Common myeloid progenitor, CD34-positive (primary cell): ENCODE data around the gene OR2AP1.

Experiments
- CTCF ChIA-PET: fragments of 350-600 bp; sonication (Branson Sonifier 250); formaldehyde crosslinking; loops from one replicate; lab custom pipeline; 2021; ENCODE audit warnings: antibody characterized with exemption; lab: Charles Lee
- POLR2A ChIA-PET: fragments of 350-600 bp; sonication (Branson Sonifier 250); formaldehyde crosslinking; loops from one replicate; lab custom pipeline; 2021; ENCODE audit warnings: antibody characterized with exemption; lab: Charles Lee
- DNase-seq, 3 donors: peaks; one replicate each; pipeline versions ENCODE4 v3.0.0 to v3.0.0-alpha.2; 2013
- H3K27ac ChIP-seq, 2 experiments: 1 replicate in 1 of 2; 2 replicates in 1 of 2; pipeline ENCODE4 v1.7.0; 2013; ENCODE audit warnings: inconsistent platforms in 2 of 2, low read length in 2 of 2, mild to moderate bottlenecking in 2 of 2, low read depth in 1 of 2, moderate library complexity in 1 of 2; ENCODE audit not compliant: severe bottlenecking in 2 of 2, insufficient read depth in 1 of 2, poor library complexity in 1 of 2
- H3K27me3 ChIP-seq, 5 experiments: replicated peaks in 2 of 5; 1 replicate in 3 of 5; 2 replicates in 2 of 5; pipeline versions ENCODE4 v1.6.1 to v1.7.0; 2013; ENCODE audit warnings: low read length in 4 of 5, mild to moderate bottlenecking in 2 of 5, moderate library complexity in 2 of 5, inconsistent platforms in 1 of 5; ENCODE audit not compliant: insufficient read depth in 5 of 5, control insufficient read depth in 4 of 5
- H3K36me3 ChIP-seq, 4 experiments: 1 replicate in 2 of 4; 2 replicates in 2 of 4; pipeline versions ENCODE4 v1.6.1 to v1.7.0; 2013; ENCODE audit warnings: low read length in 3 of 4, control low read depth in 1 of 4, mild to moderate bottlenecking in 1 of 4; ENCODE audit not compliant: control insufficient read depth in 4 of 4, insufficient read depth in 4 of 4
- H3K4me1 ChIP-seq, 4 experiments: 1 replicate in 3 of 4; 2 replicates in 1 of 4; pipeline versions ENCODE4 v1.6.1 to v1.7.1; 2013; ENCODE audit warnings: low read length in 3 of 4, mild to moderate bottlenecking in 3 of 4, control low read depth in 1 of 4, inconsistent platforms in 1 of 4, moderate library complexity in 1 of 4; ENCODE audit not compliant: control insufficient read depth in 4 of 4, insufficient read depth in 4 of 4; ENCODE audit errors: control extremely low read depth in 1 of 4
- H3K4me3 ChIP-seq, 7 experiments: 1 replicate in 4 of 7; 2 replicates in 3 of 7; pipeline versions ENCODE4 v1.5.1 to v1.7.0; 2013; ENCODE audit warnings: mild to moderate bottlenecking in 7 of 7, low read length in 6 of 7, moderate library complexity in 6 of 7, inconsistent platforms in 2 of 7, low read depth in 2 of 7, control low read depth in 1 of 7; ENCODE audit not compliant: insufficient read depth in 4 of 7, control insufficient read depth in 1 of 7; ENCODE audit errors: extremely low read depth in 1 of 7
- H3K9me3 ChIP-seq, 5 experiments: 1 replicate in 4 of 5; 2 replicates in 1 of 5; pipeline versions ENCODE4 v1.6.1 to v1.7.1; 2013; ENCODE audit warnings: low read length in 4 of 5, mild to moderate bottlenecking in 2 of 5, inconsistent platforms in 1 of 5, low read depth in 1 of 5, moderate library complexity in 1 of 5; ENCODE audit not compliant: control insufficient read depth in 4 of 5, insufficient read depth in 2 of 5; ENCODE audit errors: control extremely low read depth in 1 of 5
- WGBS: methylation state at CpG from one replicate; pipeline ENCODE4 v1.1.5; 2013; ENCODE audit not compliant: insufficient coverage; 5-methylcytosine and 5-hydroxymethylcytosine counted together

The OR2AP1 gene

GRCh38 chr12:55619354-55620138 is 47.3 kb downstream of the OR2AP1 start:
- no peaks in the 10 kb centered on the region for H3K36me3 ChIP-seq
- CTCF ChIA-PET: interaction anchor here (0.6 to 3.1 kb wide), 7 partner anchors 11 to 432 kb away, joined by 3 to 31 read pairs (median 5); no protein-coding TSS in a partner anchor
- 0% methylated on average over 3 of the region's 6 CpGs for WGBS
- H3K27ac ChIP-seq: no peak overlapping the region
- POLR2A ChIA-PET: no interaction called here
- H3K9me3 ChIP-seq: peaks cover 3 to 21% (median 12%) of the 10 kb centered on the region in 5 experiments
- DNase-seq: peak; percentile 89 to 95 (median 93)
- peaks cover 0 to 2% (median 0%) of the 10 kb centered on the region in 4 experiments for H3K4me1 ChIP-seq
- no peak overlapping the region for H3K4me3 ChIP-seq
- peaks cover 0 to 3% (median 2%) of the 10 kb centered on the region in 5 experiments for H3K27me3 ChIP-seq

DNA sequence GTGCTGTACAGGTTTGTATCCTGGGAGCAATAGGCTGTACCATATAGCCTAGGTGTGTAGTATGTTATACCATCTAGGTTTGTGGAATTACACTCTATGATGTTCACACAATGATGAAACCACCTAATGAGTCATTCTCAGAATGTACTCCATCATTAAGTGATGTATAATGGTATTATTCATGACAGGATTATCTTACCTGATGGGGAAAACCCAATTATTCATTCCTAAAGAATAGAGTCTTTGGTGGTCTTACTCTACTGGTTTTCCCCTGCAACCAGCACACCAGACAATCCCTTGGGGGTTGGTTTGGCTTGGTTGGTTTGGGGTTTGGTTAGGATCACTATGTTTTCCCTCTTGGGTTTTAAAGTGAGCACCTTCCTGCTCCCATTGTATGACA is 51.8 kb downstream of the OR2AP1 start:
- H3K9me3 ChIP-seq: no peaks in the 10 kb centered on the region
- H3K27me3 ChIP-seq: peaks cover 0 to 5% (median 2%) of the 10 kb centered on the region in 5 experiments
- H3K27ac ChIP-seq: no peak overlapping the region
- ChIA-PET POLR2A (no interaction called here), CTCF (no interaction called here)
- peaks cover 0 to 3% (median 1%) of the 10 kb centered on the region in 4 experiments for H3K4me1 ChIP-seq
- DNase-seq: no peak
- H3K36me3 ChIP-seq: no peaks in the 10 kb centered on the region
- H3K4me3 ChIP-seq: no peak overlapping the region
